Epithelial cell of esophagus (primary cell): Measurements from ENCODE around the gene BSN.

ENCODE experiments used
- DNase-seq: peaks from one replicate; pipeline ENCODE4 v3.0.0; 2010; ENCODE audit warnings: low read depth
- H3K4me3 ChIP-seq: 2 replicates; pipeline ENCODE4 v1.5.1; 2011; ENCODE audit warnings: mild to moderate bottlenecking, low read length, control low read depth
- CTCF ChIP-seq: IDR thresholded peaks from 2 replicates; pipeline ENCODE4 v1.5.1; 2011; ENCODE audit warnings: low read depth, mild to moderate bottlenecking, low read length, control low read depth, inconsistent platforms; ENCODE audit not compliant: insufficient read depth; ENCODE audit errors: missing control alignments

BSN gene

GRCh38 chr3:49602049-49602554 is 47.8 kb downstream of the BSN start:
- DNase-seq, result no peak
- no peak overlapping the region for H3K4me3 ChIP-seq
- TF ChIP-seq CTCF, result no peak

GRCh38 chr3:49602877-49603411 is 48.7 kb downstream of the BSN start:
- no peak overlapping the region for H3K4me3 ChIP-seq
- no peak for TF ChIP-seq CTCF
- peak; percentile 87 for DNase-seq

- no peak overlapping the region for H3K4me3 ChIP-seq
- DNase-seq, result no peak
- TF ChIP-seq CTCF, result no peak
Observed at GRCh38 chr3:49606427-49606826, 52.1 kb downstream of the BSN start.

- H3K4me3 ChIP-seq, result no peak overlapping the region
- TF ChIP-seq CTCF, result no peak
- DNase-seq, result peak; percentile 71
Observed at GRCh38 chr3:49607105-49607591, 52.9 kb downstream of the BSN start.

GRCh38 chr3:49607796-49608195 is 53.5 kb downstream of the BSN start:
- DNase-seq, result no peak
- TF ChIP-seq CTCF, result peak; percentile 25

GRCh38 chr3:49609314-49609713 is 55.0 kb downstream of the BSN start:
- H3K4me3 ChIP-seq, result no peak overlapping the region
- no peak for TF ChIP-seq CTCF
- DNase-seq, result no peak

More at GRCh38 chr3:49607796-49608195, 53.5 kb downstream of the BSN start:
- H3K4me3 ChIP-seq, result no peak overlapping the region

GRCh38 chr3:49609815-49610214 is 55.5 kb downstream of the BSN start:
- no peak for DNase-seq
- no peak for TF ChIP-seq CTCF
- no peak overlapping the region for H3K4me3 ChIP-seq
